Activated T-cell treated with anti-CD3 and anti-CD28 coated beads for 4 hours (primary cell): Measurements from ENCODE around the gene POLD4.
"Not testable (repeated sequence)": the region's sequence is repeated elsewhere in the genome, so short reads cannot be mapped to it uniquely, and the experiment has no call there.

Experiments
- DNase-seq: peaks from one replicate; pipeline ENCODE4 v3.0.0-alpha.2; 2020

The POLD4 gene

DNA sequence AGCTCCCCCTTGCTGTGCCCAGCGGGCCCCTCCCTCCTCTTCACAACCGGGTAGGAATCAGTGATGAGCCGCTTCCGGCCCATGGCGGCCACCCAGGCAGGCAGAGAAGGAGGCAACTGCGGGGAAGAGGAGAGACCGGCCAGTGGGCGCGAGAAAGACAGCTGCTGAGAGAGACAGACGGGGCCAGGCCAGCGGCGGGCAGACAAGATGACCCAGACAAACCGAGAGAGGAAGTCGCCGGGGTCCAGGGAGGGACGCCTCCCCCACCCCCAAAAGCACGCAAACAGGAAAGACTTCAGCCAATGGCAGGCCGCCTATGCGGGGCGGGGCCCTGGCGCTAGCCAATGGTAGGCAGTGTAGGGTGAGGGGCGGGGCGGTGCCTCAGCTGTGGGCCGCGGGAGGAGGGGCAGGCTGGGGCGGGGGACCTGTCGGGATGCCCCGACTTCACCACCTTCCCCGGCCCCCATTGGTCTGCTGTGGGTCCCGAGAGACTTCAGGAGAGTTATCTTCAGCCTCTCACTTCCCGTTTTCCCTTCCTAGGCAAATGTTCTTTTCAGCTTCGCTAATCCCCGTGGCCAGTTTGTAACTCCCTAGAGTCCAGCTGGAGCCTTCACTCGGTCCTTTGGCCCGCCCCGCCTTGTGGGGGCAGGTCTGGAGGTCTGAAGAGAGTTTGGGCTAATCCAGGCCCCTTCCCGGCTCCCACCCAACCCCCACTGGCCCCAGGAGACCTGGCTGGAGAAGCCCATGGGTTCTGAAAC is at the start of gene POLD4:
Gene POLD4 (minus strand): TSS at position 230 of the 758 bp plus-strand sequence. CDS start 147 bp downstream, at position 83.
- DNase-seq: peak; percentile 95

DNA sequence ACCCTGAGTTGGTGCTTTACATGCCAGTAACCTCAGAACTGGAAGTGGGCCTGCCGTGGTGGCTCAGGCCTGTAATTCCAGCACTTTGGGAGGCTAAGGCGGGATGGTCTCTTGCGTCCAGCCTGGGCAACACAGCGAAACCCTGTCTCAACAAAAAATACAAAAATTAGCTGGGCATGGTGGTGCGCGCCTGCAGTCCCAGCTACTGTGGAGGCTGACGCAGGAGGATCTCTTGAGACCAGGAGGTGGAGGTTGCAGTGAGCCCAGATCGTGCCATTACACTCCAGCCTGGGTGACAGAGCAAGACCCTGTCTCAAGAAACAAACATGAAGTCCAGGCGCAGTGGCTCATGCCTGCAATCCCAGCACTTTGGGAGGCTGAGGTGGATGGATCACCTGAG is 49.7 kb upstream of the POLD4 start:
- DNase-seq: not testable (repeated sequence)

GRCh38 chr11:67402192-67402839 is 49.0 kb upstream of the POLD4 start:
- not testable (repeated sequence) for DNase-seq

- peak; percentile 92 for DNase-seq
Measured at GRCh38 chr11:67401495-67402191, 48.3 kb upstream of the POLD4 start, which contains the start of gene PPP1CA. Gene PPP1CA (minus strand): TSS chr11:67401858. CDS start chr11:67401782, 76 bp downstream.

GRCh38 chr11:67400942-67401494 is 47.7 kb upstream of the POLD4 start:
- DNase-seq: no peak

GRCh38 chr11:67400251-67400941 is 47.0 kb upstream of the POLD4 start:
- no peak for DNase-seq

DNA sequence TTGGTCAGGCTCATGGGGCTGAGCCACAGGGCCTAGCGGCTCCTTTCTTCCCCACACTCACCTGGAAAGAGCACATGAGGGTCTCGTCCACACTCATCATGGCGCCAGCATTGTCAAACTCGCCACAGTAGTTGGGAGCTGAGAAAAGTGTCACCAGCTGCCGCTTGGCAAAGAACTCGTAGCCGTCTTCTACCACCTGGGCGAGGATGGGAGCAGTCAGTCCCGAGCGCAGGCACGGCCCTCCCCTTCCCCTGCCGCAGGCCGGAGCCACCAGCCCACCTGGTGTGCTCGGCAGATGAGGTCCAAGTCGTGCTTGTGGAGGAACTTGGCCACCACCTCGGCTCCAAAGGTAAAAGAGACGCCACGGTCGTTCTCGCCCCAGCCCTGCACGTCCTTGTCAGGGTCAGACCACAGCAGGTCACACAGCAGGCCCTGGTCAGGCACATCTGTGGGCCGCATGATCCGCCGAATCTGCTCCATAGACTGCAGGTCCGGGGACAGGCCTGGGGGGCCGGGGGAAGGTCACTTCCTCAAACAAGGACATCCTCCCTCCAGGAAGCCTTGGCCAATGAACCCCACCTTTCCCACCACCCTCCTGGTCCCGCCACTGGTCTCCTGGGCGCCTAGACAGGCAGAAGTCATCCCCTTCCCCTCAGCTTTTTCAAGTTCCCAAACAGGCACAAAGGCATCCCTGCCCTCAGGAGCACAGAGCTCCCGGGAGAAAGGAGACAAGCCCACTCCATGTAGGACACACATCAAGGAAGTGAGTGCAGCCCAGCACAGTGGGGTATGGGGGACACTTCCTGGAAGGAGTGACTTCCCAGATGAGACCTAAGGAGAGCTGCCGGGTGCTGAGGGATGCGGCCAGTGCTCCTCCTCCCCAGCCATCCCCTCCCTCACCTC is 45.6 kb upstream of the POLD4 start:
- DNase-seq: no peak

GRCh38 chr11:67397986-67398660 is 44.8 kb upstream of the POLD4 start:
- no peak for DNase-seq

DNA sequence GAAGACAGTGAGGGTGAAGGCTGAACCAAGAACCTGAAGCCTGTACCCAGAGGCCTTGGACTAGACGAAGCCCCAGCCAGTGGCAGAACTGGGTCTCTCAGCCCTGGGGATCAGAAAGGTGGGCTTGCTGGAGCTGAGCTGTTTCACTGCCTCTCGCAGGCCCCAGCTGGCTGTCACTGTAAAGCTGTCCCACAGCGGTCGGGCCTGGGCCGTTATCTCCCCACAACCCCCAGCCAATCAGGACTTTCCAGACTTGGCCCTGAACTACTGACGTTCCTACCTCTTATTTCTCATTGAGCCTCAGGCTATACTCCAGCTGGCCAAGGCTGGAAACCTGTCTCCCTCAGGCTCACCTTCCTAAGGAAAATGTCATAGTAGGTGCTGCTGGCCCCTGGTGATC is 44.2 kb upstream of the POLD4 start:
- no peak for DNase-seq

DNA sequence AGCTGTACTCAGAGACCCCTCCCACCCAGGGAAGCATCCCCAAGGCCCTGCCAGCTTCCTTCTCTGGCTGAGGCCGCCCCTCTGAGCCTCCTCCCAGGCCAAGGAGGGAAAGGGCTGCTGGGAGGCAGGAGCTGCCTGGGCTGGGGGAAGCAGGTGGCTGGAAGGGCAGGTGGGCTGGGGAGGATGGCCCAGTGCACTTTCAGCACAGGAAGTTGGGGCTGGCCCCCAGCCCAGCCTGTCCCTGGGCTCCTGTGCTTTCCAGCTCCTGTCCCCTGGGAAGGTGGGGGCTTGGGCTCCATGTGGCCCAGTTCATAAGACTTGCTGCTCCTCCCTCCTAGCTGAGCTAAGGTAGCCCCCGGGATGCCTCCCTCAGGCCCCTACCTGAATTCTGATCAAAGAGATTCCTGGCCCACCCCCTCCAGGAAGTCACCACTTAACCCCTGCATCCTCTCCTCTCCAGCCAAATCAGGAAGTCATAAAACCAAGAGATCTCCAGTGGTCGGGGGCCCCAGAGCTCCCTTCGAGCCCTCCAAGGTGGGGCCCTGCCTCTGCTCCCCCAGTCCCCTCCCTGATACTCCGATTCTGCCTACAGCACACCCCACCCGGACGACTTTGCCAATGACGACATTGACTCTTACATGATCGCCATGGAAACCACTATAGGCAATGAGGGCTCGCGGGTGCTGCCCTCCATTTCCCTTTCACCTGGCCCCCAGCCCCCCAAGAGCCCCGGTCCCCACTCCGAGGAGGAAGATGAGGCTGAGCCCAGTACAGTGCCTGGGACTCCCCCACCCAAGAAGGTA is 43.4 kb upstream of the POLD4 start:
- no peak for DNase-seq

- no peak for DNase-seq
Measured at GRCh38 chr11:67396259-67396581, 42.9 kb upstream of the POLD4 start.

GRCh38 chr11:67395555-67396258 is 42.4 kb upstream of the POLD4 start:
- DNase-seq: no peak

- DNase-seq: no peak
Measured at GRCh38 chr11:67393990-67394389, 40.6 kb upstream of the POLD4 start.

DNA sequence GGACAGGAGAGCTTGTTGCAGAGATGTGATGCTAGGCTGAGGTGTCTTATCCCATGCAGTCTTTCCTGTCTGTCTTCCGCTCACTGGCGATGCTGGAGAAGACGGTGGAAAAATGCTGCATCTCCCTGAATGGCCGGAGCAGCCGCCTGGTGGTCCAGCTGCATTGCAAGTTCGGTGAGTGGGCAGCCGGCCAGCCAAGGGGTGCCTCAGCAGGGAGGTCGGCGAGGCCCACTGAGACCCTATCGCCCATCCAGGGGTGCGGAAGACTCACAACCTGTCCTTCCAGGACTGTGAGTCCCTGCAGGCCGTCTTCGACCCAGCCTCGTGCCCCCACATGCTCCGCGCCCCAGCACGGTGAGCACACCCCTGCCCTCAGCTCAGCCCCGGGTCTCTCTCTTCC is 40.1 kb upstream of the POLD4 start:
- no peak for DNase-seq

GRCh38 chr11:67392183-67392715 is 38.9 kb upstream of the POLD4 start:
- DNase-seq: no peak

- peak; percentile 87 for DNase-seq
Measured at GRCh38 chr11:67391304-67392182, 38.2 kb upstream of the POLD4 start, which contains the start of gene RAD9A. Gene RAD9A (plus strand): TSS chr11:67391986. CDS start chr11:67392045, 59 bp downstream.

DNA sequence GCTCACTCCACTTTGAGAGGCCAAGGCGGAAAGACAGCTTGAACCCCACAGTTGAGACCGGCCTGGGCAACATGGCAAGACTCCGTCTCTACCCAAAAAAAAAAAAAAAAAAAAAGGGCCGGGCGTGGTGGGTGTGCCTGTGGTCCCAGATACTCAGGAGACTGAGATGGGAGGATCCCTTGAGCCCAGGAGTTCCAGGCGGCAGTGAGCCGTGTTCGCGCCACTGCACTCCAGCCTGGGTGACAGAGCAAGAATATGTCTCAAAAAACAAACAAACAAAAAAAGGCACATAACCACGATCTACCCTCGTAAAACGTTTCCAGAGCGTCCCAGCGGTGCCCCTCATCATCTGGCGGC is 37.6 kb upstream of the POLD4 start:
- DNase-seq: no peak

GRCh38 chr11:67389477-67389876 is 36.1 kb upstream of the POLD4 start:
- DNase-seq: peak; percentile 56
